Breast epithelium (tissue), 3 donors: ENCODE results near the gene DNAAF9.

Source experiments
- CTCF ChIP-seq, 3 donors: fragments of 450-650 bp; IDR thresholded peaks; one replicate each; pipeline ENCODE4 v1.5.1; 2016 to 2017; ENCODE audit warnings: antibody characterized with exemption in 3 of 3, mild to moderate bottlenecking in 3 of 3, moderate library complexity in 3 of 3
- POLR2A ChIP-seq: fragments of 450-650 bp; IDR thresholded peaks from one replicate; pipeline ENCODE4 v1.6.1; 2016; ENCODE audit warnings: antibody characterized with exemption, mild to moderate bottlenecking, moderate library complexity

GRCh38 chr20:3421985-3422384, 14.5 kb upstream of the DNAAF9 start:
- no peak for TF ChIP-seq CTCF (IDR thresholded peaks at IDR 0.05)
- TF ChIP-seq POLR2A, result no peak
